Calu3 (cell line): ENCODE data around the gene RBM42. TPM values are rescaled to one million over a fixed set of nuclear protein-coding genes. Genes with fewer than 3 reads are reported as not detected.

Experiments used
- BruUV-seq: library from RNA; stranded (reverse); fragments of 400-500 nt; replicated peaks from 2 replicates; lab custom pipeline; 2021; lab: Mats Ljungman, UMichigan
- CTCF ChIA-PET: fragments of 300-600 bp; sonication (Branson Sonifier 250); formaldehyde crosslinking; loops from one replicate; lab custom pipeline; 2022; ENCODE audit warnings: antibody characterized with exemption; lab: Charles Lee
- DNase-seq: peaks from one replicate; pipeline ENCODE4 v3.0.0; 2022
- H3K27ac Mint-ChIP-seq: one replicate; pipeline ENCODE4 v1.8.0; 2022; ENCODE audit warnings: mixed read lengths; ENCODE audit not compliant: unreplicated experiment
- H3K27me3 Mint-ChIP-seq: one replicate; pipeline ENCODE4 v1.8.0; 2022; ENCODE audit warnings: mixed read lengths; ENCODE audit not compliant: unreplicated experiment
- H3K36me3 Mint-ChIP-seq: one replicate; pipeline ENCODE4 v1.8.0; 2022; ENCODE audit warnings: mild to moderate bottlenecking, moderate library complexity, mixed read lengths; ENCODE audit not compliant: insufficient read depth, unreplicated experiment
- H3K4me1 Mint-ChIP-seq: one replicate; pipeline ENCODE4 v1.8.0; 2022; ENCODE audit warnings: mild to moderate bottlenecking, low read depth, mixed read lengths; ENCODE audit not compliant: unreplicated experiment
- H3K4me3 Mint-ChIP-seq: one replicate; pipeline ENCODE4 v1.8.0; 2022; ENCODE audit warnings: mild to moderate bottlenecking, low read depth, moderate library complexity, mixed read lengths; ENCODE audit not compliant: unreplicated experiment
- H3K9me3 Mint-ChIP-seq: one replicate; pipeline ENCODE4 v1.8.0; 2022; ENCODE audit warnings: low read depth, mixed read lengths; ENCODE audit not compliant: unreplicated experiment
- intact Hi-C: fragments of 100-400 bp; cut with micrococcal nuclease; formaldehyde crosslinking; loops from one replicate; pipeline ENCODE4 v1.10.0; 2022; ENCODE audit not compliant: unreplicated experiment
- total RNA-seq: library from RNA; stranded (reverse); gene quantifications from 2 replicates; pipeline ENCODE4 v1.2.3, GENCODE V29; 2022
- TF ChIP-seq, protein P1 (sequence below): fragments of 200-600 bp; IDR thresholded peaks from one replicate; pipeline ENCODE4 v1.8.0; 2022; ENCODE audit warnings: antibody characterized with exemption; ENCODE audit not compliant: unreplicated experiment

RBM42 gene
- total RNA-seq, 1 experiment from 2014 or later, result 148 TPM

- Mint-ChIP-seq H3K36me3 (peaks cover 57% of the 10 kb centered on the region), H3K4me1 (peaks cover 27% of the 10 kb centered on the region), H3K27me3 (no peaks in the 10 kb centered on the region), H3K4me3 (peak overlapping the region; percentile 99), H3K27ac (peak overlapping the region; percentile 100), H3K9me3 (no peaks in the 10 kb centered on the region)
- BruUV-seq, result TSS peak; percentile 51
- intact Hi-C loops, result no loop called here
- DNase-seq, result no peak
- TF ChIP-seq, protein P1, sequence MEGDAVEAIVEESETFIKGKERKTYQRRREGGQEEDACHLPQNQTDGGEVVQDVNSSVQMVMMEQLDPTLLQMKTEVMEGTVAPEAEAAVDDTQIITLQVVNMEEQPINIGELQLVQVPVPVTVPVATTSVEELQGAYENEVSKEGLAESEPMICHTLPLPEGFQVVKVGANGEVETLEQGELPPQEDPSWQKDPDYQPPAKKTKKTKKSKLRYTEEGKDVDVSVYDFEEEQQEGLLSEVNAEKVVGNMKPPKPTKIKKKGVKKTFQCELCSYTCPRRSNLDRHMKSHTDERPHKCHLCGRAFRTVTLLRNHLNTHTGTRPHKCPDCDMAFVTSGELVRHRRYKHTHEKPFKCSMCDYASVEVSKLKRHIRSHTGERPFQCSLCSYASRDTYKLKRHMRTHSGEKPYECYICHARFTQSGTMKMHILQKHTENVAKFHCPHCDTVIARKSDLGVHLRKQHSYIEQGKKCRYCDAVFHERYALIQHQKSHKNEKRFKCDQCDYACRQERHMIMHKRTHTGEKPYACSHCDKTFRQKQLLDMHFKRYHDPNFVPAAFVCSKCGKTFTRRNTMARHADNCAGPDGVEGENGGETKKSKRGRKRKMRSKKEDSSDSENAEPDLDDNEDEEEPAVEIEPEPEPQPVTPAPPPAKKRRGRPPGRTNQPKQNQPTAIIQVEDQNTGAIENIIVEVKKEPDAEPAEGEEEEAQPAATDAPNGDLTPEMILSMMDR, result no peak
- CTCF ChIA-PET, result no interaction called here
Observed at GRCh38 chr19:35629332-35629633, 447 bp downstream of the RBM42 start.

DNA sequence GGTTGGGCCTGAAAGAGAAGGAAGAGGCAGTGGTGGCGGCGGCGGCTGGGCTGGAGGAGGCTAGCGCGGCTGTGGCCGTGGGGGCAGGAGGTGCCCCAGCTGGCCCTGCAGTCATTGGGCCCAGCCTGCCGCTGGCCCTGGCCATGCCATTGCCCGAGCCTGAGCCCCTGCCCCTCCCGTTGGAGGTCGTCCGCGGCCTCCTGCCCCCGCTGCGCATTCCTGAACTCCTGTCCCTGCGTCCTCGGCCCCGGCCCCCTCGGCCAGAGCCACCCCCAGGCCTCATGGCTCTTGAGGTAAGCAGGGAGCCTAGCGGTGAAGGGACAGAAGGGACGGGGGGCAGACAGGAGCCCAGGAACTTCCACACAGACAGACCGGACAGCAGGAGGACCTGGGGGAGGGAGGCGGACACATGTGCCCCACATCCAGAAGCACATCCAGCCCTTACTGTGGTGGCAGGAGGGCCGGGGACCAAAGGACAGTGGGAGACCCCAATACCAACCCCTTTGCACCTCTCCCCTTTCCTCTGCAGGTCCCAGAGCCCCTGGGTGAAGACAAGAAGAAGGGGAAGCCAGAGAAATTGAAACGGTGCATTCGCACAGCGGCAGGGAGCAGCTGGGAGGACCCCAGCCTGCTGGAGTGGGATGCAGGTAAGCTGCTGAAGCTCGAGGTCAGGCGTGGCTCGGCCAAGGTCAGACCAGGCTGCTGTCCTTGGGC lies 5.0 kb downstream of the RBM42 start:
- no peaks in the 10 kb centered on the region for H3K27me3 Mint-ChIP-seq
- H3K4me3 Mint-ChIP-seq, result no peak overlapping the region
- H3K4me1 Mint-ChIP-seq, result peaks cover 18% of the 10 kb centered on the region
- H3K36me3 Mint-ChIP-seq, result peaks cover 82% of the 10 kb centered on the region
- no peaks in the 10 kb centered on the region for H3K9me3 Mint-ChIP-seq
- CTCF ChIA-PET, result no interaction called here
- TF ChIP-seq, protein P1, result no peak
- intact Hi-C loops, result no loop called here
- no peak for DNase-seq
- no peak overlapping the region for H3K27ac Mint-ChIP-seq
- no TSS peak for BruUV-seq

GRCh38 chr19:35636651-35637050 lies 7.8 kb downstream of the RBM42 start:
- BruUV-seq, result no TSS peak
- Mint-ChIP-seq H3K36me3 (peaks cover 57% of the 10 kb centered on the region), H3K9me3 (no peaks in the 10 kb centered on the region), H3K27ac (no peak overlapping the region), H3K27me3 (peaks cover 13% of the 10 kb centered on the region), H3K4me1 (no peaks in the 10 kb centered on the region), H3K4me3 (no peak overlapping the region)
- CTCF ChIA-PET, result no interaction called here
- TF ChIP-seq, protein P1, result no peak
- no peak for DNase-seq
- intact Hi-C loops, result no loop called here

GRCh38 chr19:35637165-35637564 lies 8.3 kb downstream of the RBM42 start:
- H3K36me3 Mint-ChIP-seq, result peaks cover 52% of the 10 kb centered on the region
- no peak overlapping the region for H3K4me3 Mint-ChIP-seq
- H3K27ac Mint-ChIP-seq, result no peak overlapping the region
- intact Hi-C loops, result no loop called here
- TF ChIP-seq, protein P1, result no peak
- no TSS peak for BruUV-seq
- H3K9me3 Mint-ChIP-seq, result no peaks in the 10 kb centered on the region
- CTCF ChIA-PET, result no interaction called here
- no peaks in the 10 kb centered on the region for H3K4me1 Mint-ChIP-seq
- DNase-seq, result no peak
- H3K27me3 Mint-ChIP-seq, result peaks cover 13% of the 10 kb centered on the region
